ENCODE results near the gene RPA3.
"Not testable (repeated sequence)": the region's sequence is repeated elsewhere in the genome, so short reads cannot be mapped to it uniquely, and the experiment has no call there.

RPA3 gene

DNA sequence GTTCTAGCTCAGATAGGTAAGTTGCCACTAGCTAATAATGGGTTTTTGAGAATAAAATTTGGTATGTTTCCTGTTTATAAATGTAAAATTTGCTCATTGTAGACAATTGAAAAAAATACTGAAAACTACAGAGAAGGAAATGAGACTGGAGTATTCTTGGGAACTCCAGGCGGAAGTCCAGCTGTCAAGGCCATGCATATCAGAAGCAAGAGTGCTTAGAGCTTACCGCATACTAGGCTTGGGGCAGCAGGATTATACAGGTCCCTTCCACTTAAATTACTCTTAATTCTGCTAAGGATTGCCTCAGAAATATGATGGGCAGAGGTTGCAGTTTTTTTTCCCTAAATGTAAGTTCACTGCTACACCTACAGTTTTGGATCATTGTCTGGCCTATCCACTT is 51.2 kb downstream of the RPA3 start:
- no peaks in the 10 kb centered on the region for H3K27me3 ChIP-seq (ENCODE audit: control insufficient read depth, insufficient read depth, low read length)
- no peak overlapping the region for H3K9ac ChIP-seq (ENCODE audit: low read length)
- H3K36me3 ChIP-seq (ENCODE audit: control insufficient read depth, low read depth, low read length), result no peaks in the 10 kb centered on the region
- H3K27ac ChIP-seq (ENCODE audit: low read length), result no peak overlapping the region
- H3K9me3 ChIP-seq (ENCODE audit: control insufficient read depth, low read depth, low read length), result no peaks in the 10 kb centered on the region
- peaks cover 8% of the 10 kb centered on the region for H3K4me1 ChIP-seq (ENCODE audit: control insufficient read depth, low read depth, low read length)
- H3K4me3 ChIP-seq (ENCODE audit: low read length), result no peak overlapping the region

DNA sequence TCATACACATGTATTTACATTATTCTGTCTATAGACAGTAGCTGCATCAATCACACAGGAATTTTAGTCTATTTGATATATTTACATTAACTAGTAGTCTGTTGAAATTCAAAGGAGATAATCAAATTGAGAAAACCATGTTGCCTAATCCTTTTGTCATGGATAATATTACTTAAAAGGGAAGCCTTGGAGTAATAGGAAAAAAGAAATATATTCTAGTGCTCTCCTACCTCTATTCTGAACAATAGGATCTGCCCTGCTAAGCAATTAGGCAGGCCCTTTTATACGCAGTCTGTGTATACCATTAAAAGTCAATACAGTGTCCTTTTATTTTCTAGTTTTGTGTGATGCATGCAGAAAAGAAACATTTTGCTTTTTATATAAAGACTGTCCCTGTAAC is 53.4 kb downstream of the RPA3 start:
- no peaks in the 10 kb centered on the region for H3K27me3 ChIP-seq (ENCODE audit: control insufficient read depth, insufficient read depth, low read length)
- peaks cover 8% of the 10 kb centered on the region for H3K4me1 ChIP-seq (ENCODE audit: control insufficient read depth, low read depth, low read length)
- H3K27ac ChIP-seq (ENCODE audit: low read length), result no peak overlapping the region
- H3K9ac ChIP-seq (ENCODE audit: low read length), result no peak overlapping the region
- no peaks in the 10 kb centered on the region for H3K9me3 ChIP-seq (ENCODE audit: control insufficient read depth, low read depth, low read length)
- H3K4me3 ChIP-seq (ENCODE audit: low read length), result no peak overlapping the region
- no peaks in the 10 kb centered on the region for H3K36me3 ChIP-seq (ENCODE audit: control insufficient read depth, low read depth, low read length)

DNA sequence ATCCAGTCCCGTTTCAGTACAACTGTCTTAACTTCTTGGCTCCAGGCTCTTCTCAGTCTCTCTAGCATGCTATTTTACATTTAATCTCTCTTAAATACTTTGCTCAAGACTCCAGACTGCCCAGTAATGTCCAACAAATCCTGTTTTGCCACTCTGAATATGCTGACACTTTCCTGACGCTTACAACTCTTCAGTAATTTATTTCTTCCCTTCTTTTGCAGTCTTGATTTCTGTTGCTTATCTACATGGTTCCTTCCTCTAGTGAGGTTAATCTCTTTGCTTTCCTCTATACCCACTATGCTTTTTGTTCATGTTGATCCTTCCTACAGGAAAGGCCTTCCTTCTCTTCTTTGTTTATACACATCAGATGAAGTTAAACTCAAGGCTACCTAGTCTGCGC is 54.1 kb downstream of the RPA3 start:
- H3K27ac ChIP-seq (ENCODE audit: low read length), result no peak overlapping the region

DNA sequence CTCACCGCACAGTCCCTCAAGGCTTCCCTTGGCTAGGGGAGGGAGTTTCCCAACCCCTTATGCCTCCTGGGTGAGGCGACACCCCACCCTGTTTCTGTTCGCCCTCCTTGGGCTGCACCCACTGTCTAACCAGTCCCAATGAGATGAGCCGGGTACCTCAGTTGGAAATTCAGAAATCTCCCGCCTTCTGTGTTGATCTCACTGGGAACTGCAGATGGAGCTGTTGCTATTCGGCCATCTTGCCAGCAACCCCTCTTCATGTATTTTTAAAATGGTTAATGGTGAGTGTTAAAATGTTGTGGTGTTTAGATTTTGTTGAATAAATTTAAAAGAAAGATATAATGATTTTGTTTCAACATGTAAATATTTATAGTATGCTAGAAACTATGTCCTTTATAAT is 55.9 kb downstream of the RPA3 start:
- H3K4me1 ChIP-seq (ENCODE audit: control insufficient read depth, low read depth, low read length), result peaks cover 8% of the 10 kb centered on the region
- H3K36me3 ChIP-seq (ENCODE audit: control insufficient read depth, low read depth, low read length), result no peaks in the 10 kb centered on the region
- no peaks in the 10 kb centered on the region for H3K27me3 ChIP-seq (ENCODE audit: control insufficient read depth, insufficient read depth, low read length)
- no peaks in the 10 kb centered on the region for H3K9me3 ChIP-seq (ENCODE audit: control insufficient read depth, low read depth, low read length)
- H3K9ac ChIP-seq (ENCODE audit: low read length), result no peak overlapping the region
- no peak overlapping the region for H3K4me3 ChIP-seq (ENCODE audit: low read length)
- no peak overlapping the region for H3K27ac ChIP-seq (ENCODE audit: low read length)

More for the DNA sequence above, 54.1 kb downstream of the RPA3 start:
- H3K4me1 ChIP-seq (ENCODE audit: control insufficient read depth, low read depth, low read length), result peaks cover 8% of the 10 kb centered on the region
- no peak overlapping the region for H3K4me3 ChIP-seq (ENCODE audit: low read length)
- H3K27me3 ChIP-seq (ENCODE audit: control insufficient read depth, insufficient read depth, low read length), result no peaks in the 10 kb centered on the region
- no peak overlapping the region for H3K9ac ChIP-seq (ENCODE audit: low read length)
- H3K9me3 ChIP-seq (ENCODE audit: control insufficient read depth, low read depth, low read length), result no peaks in the 10 kb centered on the region
- no peaks in the 10 kb centered on the region for H3K36me3 ChIP-seq (ENCODE audit: control insufficient read depth, low read depth, low read length)

DNA sequence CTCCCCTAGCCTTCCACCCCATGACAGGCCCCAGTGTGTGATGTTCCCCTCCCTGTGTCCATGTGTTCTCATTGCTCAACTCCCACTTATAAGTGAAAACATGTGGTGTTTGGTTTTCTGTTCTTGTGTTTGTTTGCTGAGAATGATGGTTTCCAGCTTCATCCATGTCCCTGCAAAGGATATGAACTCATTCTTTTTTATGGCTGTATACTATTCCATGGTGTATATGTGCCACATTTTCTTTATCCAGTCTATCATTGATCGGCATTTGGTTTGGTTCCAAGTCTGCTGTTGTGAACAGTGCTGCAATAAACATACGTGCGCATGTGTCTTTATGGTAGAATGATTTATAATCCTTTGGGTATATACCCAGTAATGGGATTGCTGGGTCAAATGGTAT is 61.9 kb downstream of the RPA3 start:
- not testable (repeated sequence) for H3K27ac ChIP-seq (ENCODE audit: low read length); H3K36me3 ChIP-seq (ENCODE audit: control insufficient read depth, low read depth, low read length); H3K27me3 ChIP-seq (ENCODE audit: control insufficient read depth, insufficient read depth, low read length); H3K9me3 ChIP-seq (ENCODE audit: control insufficient read depth, low read depth, low read length); H3K4me1 ChIP-seq (ENCODE audit: control insufficient read depth, low read depth, low read length); H3K4me3 ChIP-seq (ENCODE audit: low read length); H3K9ac ChIP-seq (ENCODE audit: low read length)

DNA sequence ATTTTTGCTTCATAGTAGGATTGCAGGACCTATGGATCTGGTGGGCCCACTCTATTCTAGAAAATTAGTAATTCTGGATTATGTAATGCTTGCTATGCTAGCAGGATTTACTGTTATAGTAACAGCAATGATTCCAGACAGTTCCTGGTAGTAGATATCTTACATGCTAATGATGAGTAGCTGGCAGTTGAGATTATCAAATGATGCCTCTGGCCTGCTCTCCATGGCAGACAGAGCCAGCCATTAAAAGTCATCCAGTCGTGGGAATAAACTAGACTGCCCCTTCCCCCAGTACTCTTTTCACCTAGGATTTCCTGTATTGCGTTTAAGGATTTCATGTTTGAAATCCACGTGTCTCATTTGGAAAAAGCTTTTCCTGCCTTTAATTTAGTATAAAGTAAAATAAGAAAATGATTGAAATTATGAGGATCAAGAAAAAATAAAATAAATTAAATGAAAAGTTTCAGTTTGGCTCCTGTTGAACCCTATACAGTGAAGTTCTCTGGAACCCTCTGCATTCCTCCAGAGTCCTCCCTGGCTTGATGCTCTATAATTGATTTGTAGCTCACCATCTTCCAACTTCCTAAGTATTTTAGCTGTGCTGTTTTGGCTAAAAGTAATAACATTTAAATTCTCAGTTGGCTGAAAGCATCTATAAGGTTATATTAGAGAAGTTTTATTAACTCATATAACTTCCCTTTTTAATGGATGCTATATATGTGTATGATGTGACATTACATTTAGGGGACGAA is 63.3 kb downstream of the RPA3 start:
- Histone ChIP-seq H3K9me3 (ENCODE audit: control insufficient read depth, low read depth, low read length) (no peaks in the 10 kb centered on the region), H3K27ac (ENCODE audit: low read length) (no peak overlapping the region), H3K27me3 (ENCODE audit: control insufficient read depth, insufficient read depth, low read length) (no peaks in the 10 kb centered on the region), H3K9ac (ENCODE audit: low read length) (no peak overlapping the region), H3K36me3 (ENCODE audit: control insufficient read depth, low read depth, low read length) (no peaks in the 10 kb centered on the region), H3K4me1 (ENCODE audit: control insufficient read depth, low read depth, low read length) (peaks cover 4% of the 10 kb centered on the region), H3K4me3 (ENCODE audit: low read length) (no peak overlapping the region)

DNA sequence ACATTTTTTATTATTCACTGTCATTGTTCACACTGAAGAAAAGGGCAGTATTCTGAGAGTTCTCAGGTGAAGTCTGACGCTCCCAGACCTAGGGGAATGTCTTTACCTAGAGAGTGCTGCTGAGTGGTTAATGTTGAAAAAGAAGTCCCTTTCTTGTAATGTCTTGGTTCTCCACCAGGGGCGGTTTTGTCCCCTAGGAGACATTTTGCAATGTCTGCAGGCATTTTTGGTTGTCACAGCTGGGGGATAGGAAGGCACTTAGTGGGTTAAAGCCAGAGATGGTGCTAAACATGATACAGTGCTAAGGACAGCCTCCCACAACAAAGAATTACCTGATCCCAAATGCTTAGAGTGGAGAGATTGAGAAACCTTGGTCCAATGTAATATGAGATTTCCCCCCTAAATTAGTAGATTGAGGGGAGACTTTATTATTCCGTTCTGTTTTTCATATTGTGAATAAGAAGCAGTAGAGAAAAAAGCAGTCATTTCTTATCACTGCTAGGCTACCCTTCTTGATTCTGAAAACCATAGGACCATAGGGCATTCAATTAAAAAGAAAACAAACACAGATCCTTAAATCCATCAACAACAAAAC is 64.7 kb downstream of the RPA3 start:
- H3K27ac ChIP-seq (ENCODE audit: low read length), result no peak overlapping the region
- H3K9ac ChIP-seq (ENCODE audit: low read length), result no peak overlapping the region
- H3K36me3 ChIP-seq (ENCODE audit: control insufficient read depth, low read depth, low read length), result no peaks in the 10 kb centered on the region

DNA sequence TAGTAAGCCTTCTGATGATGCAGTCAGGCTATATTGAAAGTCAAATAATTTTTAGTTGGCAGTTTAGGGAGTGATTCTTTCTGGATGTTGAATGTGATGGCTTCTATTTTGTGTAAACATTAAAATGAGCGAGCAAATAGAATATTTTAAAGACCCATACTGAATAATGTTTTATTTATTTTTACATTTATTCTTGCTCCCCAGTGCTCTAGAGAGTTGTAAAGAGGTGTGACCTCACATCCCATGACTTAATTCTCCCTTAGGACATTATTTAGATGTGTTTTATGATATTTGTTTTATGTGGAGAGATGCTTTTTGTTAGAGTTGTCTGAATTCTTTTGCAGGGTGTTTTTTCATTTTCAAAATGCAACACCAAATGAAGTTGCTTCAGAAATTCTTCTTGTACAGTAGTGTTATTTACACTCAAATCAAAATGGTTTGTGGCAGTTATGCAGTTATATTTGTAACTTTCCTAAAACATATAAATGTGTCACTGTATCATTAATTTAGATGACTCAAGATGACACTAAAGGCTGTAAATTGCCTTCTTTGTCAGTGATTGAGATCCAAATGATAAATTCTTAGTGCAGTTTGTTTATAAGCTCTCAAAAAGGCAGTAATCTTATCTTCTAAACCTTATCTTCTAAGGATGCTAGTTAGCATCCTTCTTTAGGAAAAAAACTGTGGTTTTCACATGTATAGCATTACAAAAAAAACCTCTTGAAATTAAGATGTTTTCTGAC is 65.4 kb downstream of the RPA3 start:
- H3K4me3 ChIP-seq (ENCODE audit: low read length), result no peak overlapping the region
- no peaks in the 10 kb centered on the region for H3K36me3 ChIP-seq (ENCODE audit: control insufficient read depth, low read depth, low read length)
- H3K27ac ChIP-seq (ENCODE audit: low read length), result no peak overlapping the region
- H3K4me1 ChIP-seq (ENCODE audit: control insufficient read depth, low read depth, low read length), result peaks cover 4% of the 10 kb centered on the region
- no peaks in the 10 kb centered on the region for H3K9me3 ChIP-seq (ENCODE audit: control insufficient read depth, low read depth, low read length)
- no peaks in the 10 kb centered on the region for H3K27me3 ChIP-seq (ENCODE audit: control insufficient read depth, insufficient read depth, low read length)
- H3K9ac ChIP-seq (ENCODE audit: low read length), result no peak overlapping the region

More for the DNA sequence above, 64.7 kb downstream of the RPA3 start:
- no peaks in the 10 kb centered on the region for H3K9me3 ChIP-seq (ENCODE audit: control insufficient read depth, low read depth, low read length)
- H3K4me3 ChIP-seq (ENCODE audit: low read length), result no peak overlapping the region
- peaks cover 4% of the 10 kb centered on the region for H3K4me1 ChIP-seq (ENCODE audit: control insufficient read depth, low read depth, low read length)
- no peaks in the 10 kb centered on the region for H3K27me3 ChIP-seq (ENCODE audit: control insufficient read depth, insufficient read depth, low read length)

DNA sequence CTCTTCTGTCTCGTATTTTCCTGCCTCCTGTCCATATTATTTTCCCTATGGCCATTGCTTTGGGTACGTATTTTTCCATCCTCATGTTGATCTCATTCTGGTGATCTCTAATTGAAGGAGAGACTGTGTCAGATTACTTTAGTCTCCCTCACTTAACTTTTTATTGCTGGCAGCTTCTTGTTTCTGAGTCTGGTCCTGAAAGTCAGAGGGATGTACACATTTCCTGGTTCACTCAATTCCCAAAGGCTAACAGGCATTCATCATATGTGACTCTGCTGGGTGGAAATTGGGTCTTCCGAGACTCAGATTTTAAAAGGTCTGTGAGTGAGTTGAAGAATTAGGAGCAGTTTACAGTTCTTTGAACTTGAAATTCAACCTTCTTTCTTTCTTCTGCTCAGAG is 66.9 kb downstream of the RPA3 start:
- H3K9ac ChIP-seq (ENCODE audit: low read length), result no peak overlapping the region
- no peak overlapping the region for H3K4me3 ChIP-seq (ENCODE audit: low read length)

DNA sequence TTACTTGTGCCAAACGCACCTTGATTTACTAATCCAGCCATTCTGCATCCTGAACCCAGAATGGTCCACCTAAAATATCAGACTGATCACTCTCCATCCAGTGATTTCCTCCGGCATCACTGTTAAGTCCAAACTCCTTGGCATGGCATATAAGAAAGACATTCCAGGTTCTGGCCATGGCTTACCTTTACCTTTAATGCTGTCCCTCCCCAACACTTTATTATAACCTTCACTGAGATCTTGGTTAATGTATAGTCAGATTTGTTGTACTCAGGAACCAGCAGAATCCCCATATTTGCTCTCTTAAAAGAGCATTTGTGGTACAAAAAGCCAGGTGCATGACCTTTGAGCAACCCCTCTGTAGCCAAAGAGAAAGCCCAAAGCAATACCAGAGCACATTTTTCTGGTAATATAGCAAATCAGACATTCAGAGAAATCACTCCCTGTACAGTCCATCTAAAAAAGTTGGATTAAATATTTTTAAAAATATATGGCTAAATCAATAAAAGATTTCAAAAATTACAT is 67.7 kb downstream of the RPA3 start:
- no peaks in the 10 kb centered on the region for H3K27me3 ChIP-seq (ENCODE audit: control insufficient read depth, insufficient read depth, low read length)
- no peak overlapping the region for H3K4me3 ChIP-seq (ENCODE audit: low read length)
- H3K36me3 ChIP-seq (ENCODE audit: control insufficient read depth, low read depth, low read length), result no peaks in the 10 kb centered on the region
- H3K9me3 ChIP-seq (ENCODE audit: control insufficient read depth, low read depth, low read length), result no peaks in the 10 kb centered on the region
- peaks cover 4% of the 10 kb centered on the region for H3K4me1 ChIP-seq (ENCODE audit: control insufficient read depth, low read depth, low read length)
- H3K27ac ChIP-seq (ENCODE audit: low read length), result no peak overlapping the region
- H3K9ac ChIP-seq (ENCODE audit: low read length), result no peak overlapping the region

More for the DNA sequence above, 66.9 kb downstream of the RPA3 start:
- Histone ChIP-seq H3K27me3 (ENCODE audit: control insufficient read depth, insufficient read depth, low read length) (no peaks in the 10 kb centered on the region), H3K27ac (ENCODE audit: low read length) (no peak overlapping the region), H3K9me3 (ENCODE audit: control insufficient read depth, low read depth, low read length) (no peaks in the 10 kb centered on the region), H3K36me3 (ENCODE audit: control insufficient read depth, low read depth, low read length) (no peaks in the 10 kb centered on the region), H3K4me1 (ENCODE audit: control insufficient read depth, low read depth, low read length) (peaks cover 4% of the 10 kb centered on the region)

DNA sequence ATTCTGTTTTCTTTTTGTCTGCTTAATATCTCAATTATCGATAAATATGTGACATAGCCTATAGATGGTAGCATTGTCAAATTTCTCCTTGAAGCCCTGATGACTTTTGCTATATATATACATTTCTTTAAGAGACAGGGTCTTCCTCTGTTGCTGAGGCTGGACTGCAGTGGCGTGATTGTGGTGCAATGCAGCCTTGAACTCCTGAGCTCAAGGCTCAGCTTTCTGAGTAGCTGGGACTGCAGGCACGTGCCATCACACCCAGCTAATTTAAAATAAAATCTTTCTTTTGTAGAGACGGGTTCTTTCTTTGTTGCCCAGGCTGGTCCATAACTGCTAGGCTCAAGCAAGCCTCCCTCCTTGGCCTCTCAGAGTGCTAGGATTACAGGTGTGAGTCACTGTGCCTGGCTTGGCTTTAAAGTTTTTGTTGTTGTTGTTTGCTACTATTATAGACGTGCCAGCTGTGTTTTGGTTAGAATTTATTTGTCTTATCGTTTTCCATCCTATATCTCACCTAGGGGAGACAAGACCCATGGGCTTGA is 70.8 kb downstream of the RPA3 start:
- no peak overlapping the region for H3K27ac ChIP-seq (ENCODE audit: low read length)
- H3K36me3 ChIP-seq (ENCODE audit: control insufficient read depth, low read depth, low read length), result no peaks in the 10 kb centered on the region
- no peaks in the 10 kb centered on the region for H3K9me3 ChIP-seq (ENCODE audit: control insufficient read depth, low read depth, low read length)
- H3K27me3 ChIP-seq (ENCODE audit: control insufficient read depth, insufficient read depth, low read length), result no peaks in the 10 kb centered on the region
- no peak overlapping the region for H3K4me3 ChIP-seq (ENCODE audit: low read length)
- no peak overlapping the region for H3K9ac ChIP-seq (ENCODE audit: low read length)
- no peaks in the 10 kb centered on the region for H3K4me1 ChIP-seq (ENCODE audit: control insufficient read depth, low read depth, low read length)

Data from iPS-18a (cell line).